ENCODE measurements around the gene MED27. TPM values are rescaled to one million over a fixed set of nuclear protein-coding genes. Genes with fewer than 3 reads are reported as not detected.

MED27 gene
- total RNA-seq, 4 donors from 2014 or later = 8.2 to 18.9 (median 11.8) TPM

DNA sequence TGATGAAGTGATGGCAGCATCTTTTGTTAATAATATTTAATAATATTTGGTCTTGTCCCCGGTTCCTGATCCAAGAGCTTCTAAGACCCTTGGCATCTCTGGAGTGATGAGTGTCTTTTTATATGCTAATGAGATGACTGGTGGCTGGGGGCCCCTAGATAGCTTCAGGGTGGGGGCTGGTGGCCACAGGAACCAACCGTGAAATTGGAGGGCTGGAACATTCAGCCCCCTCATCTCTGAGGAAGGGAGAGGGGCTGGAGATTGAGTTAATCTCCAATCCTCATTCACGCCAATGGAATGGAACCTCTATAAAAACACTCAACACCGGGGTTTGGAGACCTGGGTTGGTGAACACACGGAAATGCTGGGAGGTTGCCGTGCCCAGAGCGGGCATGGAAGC, 261.6 kb downstream of the MED27 start:
- TF ChIP-seq POLR2A (IDR thresholded peaks at IDR 0.05) (no peak), EP300 (IDR thresholded peaks at IDR 0.05) (no peak)
- TF ChIP-seq, protein P1, sequence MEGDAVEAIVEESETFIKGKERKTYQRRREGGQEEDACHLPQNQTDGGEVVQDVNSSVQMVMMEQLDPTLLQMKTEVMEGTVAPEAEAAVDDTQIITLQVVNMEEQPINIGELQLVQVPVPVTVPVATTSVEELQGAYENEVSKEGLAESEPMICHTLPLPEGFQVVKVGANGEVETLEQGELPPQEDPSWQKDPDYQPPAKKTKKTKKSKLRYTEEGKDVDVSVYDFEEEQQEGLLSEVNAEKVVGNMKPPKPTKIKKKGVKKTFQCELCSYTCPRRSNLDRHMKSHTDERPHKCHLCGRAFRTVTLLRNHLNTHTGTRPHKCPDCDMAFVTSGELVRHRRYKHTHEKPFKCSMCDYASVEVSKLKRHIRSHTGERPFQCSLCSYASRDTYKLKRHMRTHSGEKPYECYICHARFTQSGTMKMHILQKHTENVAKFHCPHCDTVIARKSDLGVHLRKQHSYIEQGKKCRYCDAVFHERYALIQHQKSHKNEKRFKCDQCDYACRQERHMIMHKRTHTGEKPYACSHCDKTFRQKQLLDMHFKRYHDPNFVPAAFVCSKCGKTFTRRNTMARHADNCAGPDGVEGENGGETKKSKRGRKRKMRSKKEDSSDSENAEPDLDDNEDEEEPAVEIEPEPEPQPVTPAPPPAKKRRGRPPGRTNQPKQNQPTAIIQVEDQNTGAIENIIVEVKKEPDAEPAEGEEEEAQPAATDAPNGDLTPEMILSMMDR (IDR thresholded peaks at IDR 0.05) = no peak
- 46 to 72% methylated on average over 7 of the region's 7 CpGs for WGBS, 2 donors

DNA sequence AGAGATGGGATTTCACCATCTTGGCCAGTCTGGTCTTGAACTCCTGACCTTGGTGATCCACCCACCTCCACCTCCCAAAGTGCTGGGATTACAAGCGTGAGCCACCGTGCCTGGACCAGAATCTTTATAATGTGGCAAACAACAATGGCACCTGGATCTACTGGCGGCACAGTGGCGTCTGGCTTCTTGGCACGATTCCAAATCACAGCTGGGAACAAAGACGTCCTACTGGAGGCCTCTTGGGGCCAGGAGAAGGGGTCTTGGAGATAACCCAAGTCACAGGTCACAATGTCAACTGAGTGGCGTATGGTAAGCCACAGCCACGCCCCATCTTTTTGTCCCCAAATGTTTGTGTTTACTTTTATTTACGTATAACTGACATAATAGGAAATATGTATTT, 262.0 kb downstream of the MED27 start:
- Histone ChIP-seq H3K9me3 (no peaks in the 10 kb centered on the region), H3K4me3 (no peak overlapping the region), H3K27ac (no peak overlapping the region), H3K27me3 (peaks cover 0 to 48% of the 10 kb centered on the region in 2 donors), H3K4me1 (no peaks in the 10 kb centered on the region), H3K36me3 (no peaks in the 10 kb centered on the region)
- 33 to 36% methylated on average over 9 of the region's 9 CpGs for WGBS, 2 donors
- DNase-seq (ENCODE audit: low spot score in 2 of 2) = no peak
- TF ChIP-seq POLR2A (IDR thresholded peaks at IDR 0.05) (no peak), EP300 (IDR thresholded peaks at IDR 0.05) (no peak)
- TF ChIP-seq, protein P1 (IDR thresholded peaks at IDR 0.05) = no peak

More for the DNA sequence above, 261.6 kb downstream of the MED27 start:
- H3K9me3 ChIP-seq = no peaks in the 10 kb centered on the region
- no peak overlapping the region for H3K27ac ChIP-seq
- H3K27me3 ChIP-seq = peaks cover 0 to 49% of the 10 kb centered on the region in 2 donors
- no peaks in the 10 kb centered on the region for H3K36me3 ChIP-seq
- no peak for DNase-seq (ENCODE audit: low spot score in 2 of 2)
- H3K4me1 ChIP-seq = no peaks in the 10 kb centered on the region
- no peak overlapping the region for H3K4me3 ChIP-seq

DNA sequence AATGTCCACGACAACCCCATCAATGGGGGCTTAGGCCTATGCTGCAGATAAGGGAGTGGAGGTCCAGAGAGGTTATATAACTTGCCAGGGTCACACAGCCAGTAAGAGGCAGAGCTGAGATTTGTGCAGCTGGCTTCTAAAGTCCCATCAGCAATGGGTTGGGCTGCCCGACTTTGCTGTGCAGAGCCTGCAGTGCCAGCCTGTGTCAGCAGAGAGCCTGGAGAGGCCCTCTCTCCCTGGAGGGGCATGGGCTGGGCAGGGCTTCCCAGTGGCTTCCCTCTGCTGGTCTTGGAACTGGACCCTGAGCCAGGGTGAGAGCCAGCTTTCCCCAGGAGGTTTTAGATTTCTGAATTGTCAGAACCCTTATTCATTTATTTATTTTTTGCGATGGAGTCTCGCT, 262.6 kb downstream of the MED27 start:
- TF ChIP-seq POLR2A (IDR thresholded peaks at IDR 0.05) (no peak), EP300 (IDR thresholded peaks at IDR 0.05) (no peak)
- TF ChIP-seq, protein P1 (IDR thresholded peaks at IDR 0.05) = no peak
- WGBS, 2 donors = 78 to 87% methylated on average over 3 to 4 of the region's 4 CpGs
- no peak overlapping the region for H3K27ac ChIP-seq
- no peak overlapping the region for H3K4me3 ChIP-seq
- DNase-seq (ENCODE audit: low spot score in 2 of 2) = no peak
- peaks cover 0 to 53% of the 10 kb centered on the region in 2 donors for H3K27me3 ChIP-seq
- no peaks in the 10 kb centered on the region for H3K4me1 ChIP-seq
- no peaks in the 10 kb centered on the region for H3K9me3 ChIP-seq
- H3K36me3 ChIP-seq = no peaks in the 10 kb centered on the region

DNA sequence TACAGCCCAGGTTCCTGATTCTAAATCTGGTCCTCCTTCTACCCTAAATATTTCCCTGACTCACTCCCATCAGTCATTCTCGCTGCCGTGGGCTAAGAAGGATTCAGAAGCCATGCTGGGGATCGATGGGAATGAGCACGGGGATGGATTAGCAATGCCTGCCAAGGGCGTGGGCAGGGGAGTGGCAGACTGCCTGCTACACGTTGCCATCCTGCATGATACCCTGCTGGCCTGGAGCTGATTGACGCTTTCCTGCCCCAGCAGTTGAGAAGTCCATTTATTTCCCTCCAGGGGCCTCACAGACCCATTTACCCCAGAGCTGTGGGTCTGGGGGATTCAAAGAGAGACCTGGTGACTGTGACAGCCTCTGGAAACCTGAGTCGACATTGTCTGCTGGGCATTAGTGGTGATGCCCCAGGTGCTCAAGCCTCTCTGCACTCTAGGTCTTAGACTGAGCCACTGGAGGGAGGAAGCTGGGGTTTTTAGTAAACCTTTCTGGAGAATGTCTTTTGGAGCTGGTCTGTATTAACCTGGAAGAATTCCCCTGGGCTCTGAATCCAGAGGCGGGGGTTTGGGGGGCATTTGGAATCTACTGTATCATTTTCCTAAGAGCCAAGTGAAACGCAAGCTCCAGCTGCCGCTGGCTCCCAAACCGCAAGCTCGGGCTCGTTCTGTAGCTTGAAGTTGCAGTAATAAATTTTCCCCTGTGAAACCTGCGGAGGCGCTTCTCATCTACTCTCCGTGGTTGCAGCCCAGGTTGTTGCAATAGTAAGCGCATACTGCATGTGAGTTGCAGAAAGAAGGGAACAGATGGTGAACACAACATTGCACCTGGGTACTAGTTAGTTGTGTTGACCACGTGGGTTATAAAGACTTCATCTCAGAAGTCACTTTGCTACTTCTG, 263.4 kb downstream of the MED27 start:
- H3K27ac ChIP-seq = no peak overlapping the region
- DNase-seq (ENCODE audit: low spot score in 2 of 2) = no peak
- H3K36me3 ChIP-seq = no peaks in the 10 kb centered on the region
- TF ChIP-seq EP300 (IDR thresholded peaks at IDR 0.05) = no peak
- TF ChIP-seq, protein P1 (IDR thresholded peaks at IDR 0.05) = no peak
- TF ChIP-seq POLR2A (IDR thresholded peaks at IDR 0.05) = no peak
- no peaks in the 10 kb centered on the region for H3K9me3 ChIP-seq
- 44 to 46% methylated on average over 19 of the region's 19 CpGs for WGBS, 2 donors
- H3K27me3 ChIP-seq = peaks cover 0 to 61% of the 10 kb centered on the region in 2 donors
- no peaks in the 10 kb centered on the region for H3K4me1 ChIP-seq
- H3K4me3 ChIP-seq = no peak overlapping the region

DNA sequence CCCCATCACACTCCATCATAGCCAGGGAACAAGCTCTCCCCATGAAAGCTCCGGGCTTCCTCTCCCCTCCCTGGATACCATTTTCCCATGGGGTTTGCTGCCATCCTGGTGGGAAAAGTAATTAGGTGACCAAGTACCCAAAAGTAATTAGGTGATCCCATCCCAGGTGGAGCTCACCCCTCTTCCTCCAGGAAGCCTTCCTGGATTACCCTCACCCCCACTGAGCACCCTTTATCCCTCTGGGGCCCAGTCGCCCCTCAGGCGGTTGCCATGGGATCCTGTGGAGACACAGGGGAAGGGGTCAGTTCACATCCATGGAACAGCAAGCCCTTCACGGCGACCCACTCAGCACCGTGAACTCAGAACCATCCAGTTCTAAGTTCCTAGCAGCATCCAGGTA, 265.0 kb downstream of the MED27 start:
- Histone ChIP-seq H3K36me3 (no peaks in the 10 kb centered on the region), H3K4me3 (no peak overlapping the region), H3K9me3 (no peaks in the 10 kb centered on the region), H3K27ac (no peak overlapping the region), H3K27me3 (peaks cover 0 to 68% of the 10 kb centered on the region in 2 donors), H3K4me1 (no peaks in the 10 kb centered on the region)
- TF ChIP-seq, protein P1 (IDR thresholded peaks at IDR 0.05) = no peak
- no peak for TF ChIP-seq POLR2A (IDR thresholded peaks at IDR 0.05)
- no peak for TF ChIP-seq EP300 (IDR thresholded peaks at IDR 0.05)
- WGBS, 2 donors = 79 to 89% methylated on average over 6 of the region's 6 CpGs
- no peak for DNase-seq (ENCODE audit: low spot score in 2 of 2)
